Superior temporal gyrus (tissue), 1 donor: Measurements from ENCODE around the gene STK11.
A peak's percentile ranks its signal among the peaks of the same experiment; 100 is the strongest.
"Not testable (repeated sequence)": the region's sequence is repeated elsewhere in the genome, so short reads cannot be mapped to it uniquely, and the experiment has no call there.

ENCODE experiments used
- DNase-seq: peaks from one replicate; pipeline ENCODE4 v3.0.0-alpha.2; 2016; ENCODE audit errors: extremely low spot score

STK11 gene

DNA sequence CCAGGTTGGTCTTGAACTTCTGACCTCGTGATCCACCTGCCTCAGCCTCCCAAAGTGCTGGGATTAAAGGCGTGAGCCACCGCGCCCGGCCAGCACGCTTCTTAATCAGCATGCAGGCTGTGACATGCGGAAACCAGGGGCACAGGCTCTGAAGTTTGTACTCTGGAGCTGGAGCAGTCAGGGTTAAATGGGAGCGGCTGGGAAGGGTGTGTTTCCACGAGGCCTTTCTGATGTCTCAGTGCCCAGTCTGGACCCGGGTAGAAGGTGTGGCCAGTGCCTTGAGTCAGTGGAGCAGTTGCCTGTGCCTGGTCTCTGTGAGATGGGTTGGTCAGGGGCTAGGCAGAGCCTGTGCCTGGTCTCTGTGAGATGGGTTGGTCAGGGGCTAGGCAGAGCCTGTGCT is 3.3 kb downstream of the STK11 start:
- DNase-seq = not testable (repeated sequence)

DNA sequence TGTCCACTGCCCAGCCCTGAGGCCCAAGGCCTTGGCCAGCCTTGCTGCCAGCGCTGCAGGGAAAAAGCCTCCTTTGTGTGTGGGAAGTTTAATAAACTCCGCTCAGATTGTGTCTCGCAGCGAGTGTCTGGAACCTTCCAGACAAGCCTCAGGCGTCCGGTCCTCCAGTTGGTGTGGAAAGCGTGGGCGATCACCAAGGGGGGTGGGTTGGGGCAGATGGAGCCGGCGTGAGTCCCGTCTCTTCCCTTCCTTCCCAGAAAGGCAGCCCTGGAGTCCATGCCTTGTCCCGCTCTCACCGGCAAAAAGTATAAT is 4.6 kb downstream of the STK11 start:
- DNase-seq = peak; percentile 71

DNA sequence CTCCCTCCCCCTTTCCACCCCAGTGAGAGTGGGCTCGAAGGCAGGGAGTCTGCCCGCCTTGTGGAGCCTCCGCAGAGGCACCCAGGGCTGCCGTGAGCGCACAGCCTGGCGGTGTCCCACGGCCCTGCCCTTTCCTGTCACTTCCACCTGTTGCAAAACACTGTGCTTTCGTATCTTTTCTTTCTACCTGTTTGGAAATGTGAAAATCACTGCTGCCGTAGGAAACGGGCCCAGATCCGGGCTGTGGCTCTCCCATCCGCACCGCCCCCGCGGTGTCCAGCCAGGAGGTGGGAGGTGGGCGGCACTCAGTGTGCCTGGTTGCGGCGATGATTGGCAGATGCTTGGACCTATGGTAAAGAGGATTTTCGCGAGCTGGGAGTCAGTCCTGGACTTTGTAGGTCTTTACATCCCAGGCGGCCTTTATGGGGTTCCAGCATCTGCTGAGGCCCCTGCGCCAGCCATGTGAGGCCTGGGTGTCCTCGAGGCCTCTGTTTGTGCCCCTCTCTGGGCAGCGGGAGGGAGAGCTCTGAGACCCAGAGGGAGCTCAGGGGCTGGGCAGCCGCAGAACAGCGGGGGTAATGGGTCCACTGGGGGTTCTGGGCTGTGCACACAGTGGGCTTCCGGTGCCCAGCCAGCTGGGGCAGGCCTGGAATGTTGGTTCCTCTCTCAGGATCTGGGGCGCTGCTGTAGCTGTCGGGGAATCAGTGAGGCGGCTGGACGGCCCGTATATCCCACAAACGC is 6.1 kb downstream of the STK11 start:
- peak; percentile 13 for DNase-seq

DNA sequence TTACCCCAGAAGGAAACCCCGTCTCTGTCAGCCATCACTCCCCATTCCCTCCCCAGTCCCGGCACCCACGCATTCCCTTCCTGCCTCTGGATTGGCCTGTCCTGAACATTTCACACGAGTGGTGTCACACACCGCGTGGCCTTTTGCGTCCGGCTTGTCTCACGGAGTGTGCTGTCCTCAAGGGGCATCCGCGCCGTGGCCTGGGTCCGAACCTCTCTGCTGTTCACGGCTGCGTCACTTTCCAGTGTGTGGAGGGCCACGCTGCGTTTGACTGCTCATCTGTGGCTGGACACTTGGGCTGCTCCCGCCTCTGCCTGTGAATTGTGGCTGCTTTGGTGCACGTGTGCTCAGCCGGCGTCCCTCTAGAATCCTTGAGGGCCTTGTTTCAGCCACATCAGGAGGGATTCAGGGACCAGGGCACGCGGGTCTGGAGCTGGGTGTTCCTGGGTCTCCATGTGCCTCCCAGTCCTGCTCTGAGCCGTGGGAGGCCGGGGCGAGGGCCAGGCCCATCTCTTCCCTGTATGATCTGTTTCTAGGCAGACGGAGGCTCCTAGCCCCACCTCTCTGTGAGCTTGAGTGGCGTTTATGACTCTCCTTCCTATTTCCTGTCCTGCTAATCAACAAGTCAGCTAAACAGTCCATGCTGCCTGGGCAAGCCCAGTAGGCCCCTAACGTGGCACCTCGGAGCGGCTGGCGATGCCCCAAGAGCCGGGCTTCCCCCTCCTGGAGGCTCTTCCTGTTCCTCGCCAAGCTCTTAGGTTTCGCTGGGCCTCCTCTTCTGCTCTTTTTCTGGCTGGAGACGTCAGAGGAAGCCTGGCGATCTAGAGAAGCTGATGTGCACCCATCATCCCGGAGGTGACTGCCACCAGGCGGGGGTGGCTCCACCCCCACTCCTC is 8.1 kb downstream of the STK11 start:
- DNase-seq = peak; percentile 42

DNA sequence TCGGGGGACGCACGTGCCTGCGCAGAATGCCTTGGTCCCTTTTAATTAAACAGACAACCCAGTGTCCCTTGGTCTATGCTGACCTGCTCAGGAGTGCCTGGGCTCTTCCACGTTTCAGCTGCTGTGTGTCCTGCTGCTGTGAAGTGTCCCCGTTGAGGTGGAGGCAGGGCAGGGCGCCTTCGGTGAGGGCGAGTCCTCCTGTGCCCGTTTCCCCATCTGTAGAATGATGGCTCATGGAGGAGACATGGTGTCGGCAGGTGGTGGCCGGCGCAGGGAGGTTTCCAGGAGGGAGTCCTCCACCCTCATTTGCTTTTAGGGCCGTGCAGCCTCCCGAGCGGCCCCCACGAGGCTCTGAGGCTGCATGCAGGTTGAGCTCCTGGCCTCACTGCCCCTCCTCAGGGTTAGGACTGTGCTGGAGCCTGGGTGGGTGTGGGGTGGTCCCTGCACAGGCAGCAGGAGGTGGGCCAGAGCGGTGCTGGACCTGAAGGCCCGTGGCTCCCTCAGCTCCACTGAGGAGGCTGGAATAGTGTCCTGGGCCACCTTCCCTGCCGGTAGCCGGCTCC is 8.8 kb downstream of the STK11 start:
- DNase-seq = no peak

DNA sequence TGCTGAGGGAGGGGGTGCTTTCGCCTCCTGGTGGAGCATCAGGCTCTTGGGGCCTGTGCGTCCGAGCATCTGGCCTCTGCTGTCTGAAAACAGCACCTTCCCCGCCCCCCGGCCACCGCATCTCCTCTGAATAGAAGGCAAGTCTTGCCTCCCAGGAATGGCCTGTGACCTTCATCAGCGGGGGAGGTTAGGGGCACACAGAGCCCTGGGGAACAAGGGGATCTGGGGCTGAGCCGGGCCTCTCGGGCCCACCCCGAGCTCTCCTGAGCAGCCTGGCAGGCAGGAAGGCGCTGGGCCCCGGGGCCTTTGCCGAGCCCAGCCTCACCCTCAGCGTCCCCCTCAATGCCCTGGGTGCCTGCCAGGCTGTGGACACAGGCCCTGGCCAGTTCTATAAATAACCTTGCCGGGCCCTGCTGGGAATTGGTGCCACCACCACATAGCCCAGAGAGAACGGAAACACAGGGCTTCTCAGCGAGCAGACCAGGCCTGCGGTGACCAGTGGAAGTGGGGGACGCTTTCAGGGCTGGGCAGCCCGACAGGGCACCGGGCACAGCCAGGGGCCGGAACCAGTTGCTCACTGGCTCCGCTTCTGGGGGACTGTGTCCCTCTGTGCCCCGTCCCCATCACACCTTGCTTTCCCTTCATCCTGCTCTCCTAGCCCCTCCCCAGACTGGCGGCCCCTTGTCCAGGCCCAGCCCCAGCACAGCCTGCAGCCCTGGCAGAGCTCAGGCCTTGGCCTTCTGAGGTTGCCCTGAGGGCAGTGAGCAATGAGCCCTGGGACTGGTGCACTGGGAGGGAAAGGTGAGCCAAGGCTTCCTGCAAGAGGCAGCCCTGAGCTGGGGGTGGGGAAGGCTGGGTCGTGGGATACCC is 9.5 kb downstream of the STK11 start:
- peak; percentile 52 for DNase-seq

DNA sequence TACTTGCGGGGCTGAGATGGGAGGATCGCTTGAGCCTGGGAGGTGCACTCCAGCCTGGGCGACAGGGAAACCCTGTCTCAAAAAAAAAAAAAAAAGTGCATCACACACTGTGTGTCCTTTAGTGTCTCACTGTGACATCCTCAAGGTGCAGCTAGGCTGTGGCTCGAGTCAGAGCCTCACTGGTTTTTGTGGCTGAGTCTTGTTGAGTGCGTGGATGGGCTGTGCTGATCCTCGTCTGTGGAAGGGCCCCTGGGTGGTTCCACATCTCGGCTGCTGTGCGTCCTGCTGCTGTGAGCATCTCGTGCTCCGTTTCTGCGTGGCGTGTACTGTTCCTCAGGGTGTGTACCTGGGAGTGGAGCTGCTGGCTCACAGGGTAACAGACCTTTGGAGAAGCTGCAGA is 11.2 kb downstream of the STK11 start:
- DNase-seq = no peak

DNA sequence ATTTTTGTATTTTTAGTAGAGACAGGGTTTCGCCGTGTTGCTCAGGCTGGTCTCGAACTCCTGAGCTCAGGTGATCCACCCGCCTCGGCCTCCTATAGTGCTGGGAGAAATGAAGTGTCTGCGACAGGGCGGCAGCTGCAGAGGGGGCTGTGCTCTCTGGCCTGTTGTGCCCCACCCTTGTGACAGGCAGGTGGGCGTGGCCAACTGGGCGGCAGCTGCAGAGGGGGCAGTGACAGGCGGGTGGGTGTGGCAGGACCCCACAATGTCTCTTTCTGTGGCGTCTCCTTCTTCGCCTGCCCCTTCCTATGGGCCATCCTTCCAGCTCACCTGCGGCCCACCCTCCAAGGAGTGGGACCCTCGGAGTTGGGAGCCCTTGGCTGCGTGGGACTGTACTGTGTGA is 11.8 kb downstream of the STK11 start:
- DNase-seq = no peak

DNA sequence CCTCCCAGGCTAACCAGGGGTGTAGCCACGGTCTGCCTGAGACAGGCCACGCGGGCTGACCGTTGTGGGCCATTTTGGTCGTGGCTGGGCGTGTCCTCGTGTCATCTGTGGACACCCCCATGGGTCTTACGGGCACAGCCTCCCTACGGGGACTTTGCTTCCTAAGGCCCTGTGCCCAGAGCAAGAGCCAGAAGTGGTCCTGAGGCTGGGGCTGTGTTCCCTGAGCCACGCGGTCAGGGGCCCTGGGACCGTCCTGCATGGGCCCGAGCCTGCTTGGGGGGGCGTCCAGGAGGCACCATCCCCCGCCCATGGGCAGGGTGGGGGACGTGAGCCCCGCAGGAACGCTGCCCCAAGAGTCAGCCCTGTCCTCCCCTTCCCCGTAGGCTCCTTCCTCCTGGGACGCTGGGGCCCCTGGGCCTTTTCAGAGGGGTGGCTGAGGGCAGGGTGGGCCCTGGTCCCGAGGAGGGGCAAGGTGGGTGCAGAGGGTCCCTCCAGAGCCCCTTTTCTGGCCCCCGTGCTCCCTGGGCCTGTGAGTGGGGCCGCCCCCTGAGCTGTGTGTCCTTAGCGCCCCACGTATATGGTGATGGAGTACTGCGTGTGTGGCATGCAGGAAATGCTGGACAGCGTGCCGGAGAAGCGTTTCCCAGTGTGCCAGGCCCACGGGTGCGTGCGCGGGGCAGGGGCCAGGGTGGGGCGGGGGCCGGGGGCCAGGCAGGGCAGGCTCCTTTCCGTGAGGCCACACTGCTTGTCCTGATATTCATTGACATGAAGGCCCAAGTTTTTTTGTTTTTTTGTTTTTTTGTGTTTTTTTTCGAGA is 13.4 kb downstream of the STK11 start:
- DNase-seq = no peak

DNA sequence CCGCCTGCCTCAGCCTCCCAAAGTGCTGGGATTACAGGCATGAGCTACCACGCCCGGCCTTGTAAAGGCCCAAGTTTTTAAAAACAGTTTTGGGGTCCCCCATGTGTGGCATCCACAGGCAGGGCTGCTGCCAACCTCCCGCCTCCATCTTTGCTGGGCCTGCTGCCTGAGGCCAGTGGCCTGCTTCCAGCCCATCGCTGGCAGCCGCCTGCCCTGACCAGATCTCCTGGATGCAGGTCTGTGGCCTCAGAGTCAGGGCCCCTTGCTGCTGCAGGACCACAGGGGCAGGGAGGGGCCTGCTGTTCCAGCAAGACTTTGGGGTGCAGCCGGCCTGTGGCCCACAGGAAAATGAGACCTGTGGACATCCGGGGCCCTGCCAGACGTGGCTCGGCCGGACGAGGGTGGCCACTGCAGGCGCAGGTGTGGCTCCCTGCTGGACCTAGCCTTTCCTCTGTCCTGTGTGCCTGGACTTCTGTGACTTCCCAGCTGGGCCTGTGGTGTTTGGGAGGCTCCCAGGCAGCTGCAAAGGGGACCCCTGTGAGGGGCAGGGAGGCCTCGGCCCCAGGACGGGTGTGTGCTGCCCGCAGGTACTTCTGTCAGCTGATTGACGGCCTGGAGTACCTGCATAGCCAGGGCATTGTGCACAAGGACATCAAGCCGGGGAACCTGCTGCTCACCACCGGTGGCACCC is 14.4 kb downstream of the STK11 start:
- DNase-seq = no peak

DNA sequence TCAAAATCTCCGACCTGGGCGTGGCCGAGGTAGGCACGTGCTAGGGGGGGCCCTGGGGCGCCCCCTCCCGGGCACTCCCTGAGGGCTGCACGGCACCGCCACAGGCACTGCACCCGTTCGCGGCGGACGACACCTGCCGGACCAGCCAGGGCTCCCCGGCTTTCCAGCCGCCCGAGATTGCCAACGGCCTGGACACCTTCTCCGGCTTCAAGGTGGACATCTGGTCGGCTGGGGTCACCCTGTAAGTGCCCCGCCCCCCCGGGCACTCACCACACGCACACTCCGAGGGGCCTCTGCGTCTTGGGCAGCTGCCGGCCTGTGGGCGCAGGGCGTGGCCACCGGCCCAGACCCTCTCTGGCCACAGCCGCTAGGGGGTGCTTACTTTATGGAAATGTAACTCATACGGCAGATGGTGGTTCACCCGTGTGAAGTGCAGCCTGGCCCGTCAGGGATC is 14.9 kb downstream of the STK11 start:
- no peak for DNase-seq

DNA sequence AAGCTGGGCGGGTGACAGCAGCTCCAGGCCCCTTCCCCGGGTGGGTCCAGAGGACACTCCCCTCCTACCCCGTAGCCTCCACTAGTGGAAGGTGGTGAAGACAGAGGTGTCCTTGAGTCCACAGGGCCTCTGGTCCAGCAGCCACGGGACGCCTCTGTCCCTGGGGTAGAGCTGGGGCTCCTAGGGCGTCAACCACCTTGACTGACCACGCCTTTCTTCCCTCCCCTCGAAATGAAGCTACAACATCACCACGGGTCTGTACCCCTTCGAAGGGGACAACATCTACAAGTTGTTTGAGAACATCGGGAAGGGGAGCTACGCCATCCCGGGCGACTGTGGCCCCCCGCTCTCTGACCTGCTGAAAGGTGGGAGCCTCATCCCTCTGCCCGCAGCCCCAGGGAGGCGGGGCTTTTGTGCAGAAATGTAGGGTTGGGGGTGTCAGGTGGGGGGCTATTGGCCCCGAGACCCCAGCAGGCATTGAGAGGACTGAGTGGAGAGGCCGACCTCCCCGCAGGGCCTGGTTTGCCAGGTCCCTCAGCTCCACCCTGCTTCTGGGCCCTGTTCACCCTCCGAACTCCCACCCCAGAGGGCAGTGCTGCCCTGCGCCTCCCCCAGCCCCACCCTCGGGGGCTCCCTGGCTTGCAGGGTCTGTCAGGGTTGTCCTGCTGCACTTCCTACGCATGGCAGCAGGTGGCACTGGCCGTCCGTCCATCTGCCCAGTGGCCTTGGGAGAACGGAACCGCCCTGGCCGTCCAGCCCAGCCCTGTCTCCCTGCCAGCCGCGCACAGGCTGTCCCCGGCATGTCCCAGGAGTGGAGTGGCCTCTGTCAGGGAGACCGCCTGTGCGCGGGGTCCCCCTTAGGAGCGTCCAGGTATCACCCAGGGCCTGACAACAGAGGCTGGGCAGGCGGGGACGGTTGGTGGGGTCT is 15.7 kb downstream of the STK11 start:
- DNase-seq = peak; percentile 68

DNA sequence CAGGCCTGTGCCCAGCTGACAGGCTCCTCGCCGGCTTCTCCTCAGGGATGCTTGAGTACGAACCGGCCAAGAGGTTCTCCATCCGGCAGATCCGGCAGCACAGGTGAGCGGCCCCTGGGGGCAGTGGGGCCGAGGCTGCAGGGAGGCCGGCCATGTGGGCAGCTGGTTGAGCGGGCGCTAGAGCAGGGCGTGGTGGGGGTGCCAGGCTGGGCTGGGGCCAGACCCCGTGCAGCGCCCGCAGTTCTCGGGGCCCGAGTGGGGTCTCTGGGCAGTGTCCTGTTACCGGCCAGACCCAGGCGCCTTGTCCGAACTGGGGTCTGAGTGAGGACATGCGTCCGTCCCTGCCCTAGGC is 16.3 kb downstream of the STK11 start:
- no peak for DNase-seq

DNA sequence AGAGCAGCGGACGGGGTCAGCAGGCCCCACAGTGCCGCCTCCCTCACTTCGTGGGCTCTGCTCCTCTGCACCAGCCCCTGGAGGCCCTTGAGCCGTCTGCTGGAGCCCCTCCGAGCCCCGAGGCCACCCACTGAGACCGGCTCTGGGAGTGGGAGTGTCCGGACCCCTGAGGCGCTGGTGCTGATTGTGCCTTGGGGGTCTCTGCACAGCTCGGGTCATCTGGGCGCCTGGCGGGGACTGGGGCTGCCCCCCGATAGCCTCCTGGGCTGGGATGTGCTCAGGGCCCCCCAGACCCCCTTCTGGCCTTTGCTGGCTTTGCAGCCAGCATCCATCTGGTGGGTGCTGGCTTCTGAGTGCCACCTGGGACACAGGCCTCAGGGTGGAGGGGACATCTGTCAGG is 16.8 kb downstream of the STK11 start:
- DNase-seq = no peak

DNA sequence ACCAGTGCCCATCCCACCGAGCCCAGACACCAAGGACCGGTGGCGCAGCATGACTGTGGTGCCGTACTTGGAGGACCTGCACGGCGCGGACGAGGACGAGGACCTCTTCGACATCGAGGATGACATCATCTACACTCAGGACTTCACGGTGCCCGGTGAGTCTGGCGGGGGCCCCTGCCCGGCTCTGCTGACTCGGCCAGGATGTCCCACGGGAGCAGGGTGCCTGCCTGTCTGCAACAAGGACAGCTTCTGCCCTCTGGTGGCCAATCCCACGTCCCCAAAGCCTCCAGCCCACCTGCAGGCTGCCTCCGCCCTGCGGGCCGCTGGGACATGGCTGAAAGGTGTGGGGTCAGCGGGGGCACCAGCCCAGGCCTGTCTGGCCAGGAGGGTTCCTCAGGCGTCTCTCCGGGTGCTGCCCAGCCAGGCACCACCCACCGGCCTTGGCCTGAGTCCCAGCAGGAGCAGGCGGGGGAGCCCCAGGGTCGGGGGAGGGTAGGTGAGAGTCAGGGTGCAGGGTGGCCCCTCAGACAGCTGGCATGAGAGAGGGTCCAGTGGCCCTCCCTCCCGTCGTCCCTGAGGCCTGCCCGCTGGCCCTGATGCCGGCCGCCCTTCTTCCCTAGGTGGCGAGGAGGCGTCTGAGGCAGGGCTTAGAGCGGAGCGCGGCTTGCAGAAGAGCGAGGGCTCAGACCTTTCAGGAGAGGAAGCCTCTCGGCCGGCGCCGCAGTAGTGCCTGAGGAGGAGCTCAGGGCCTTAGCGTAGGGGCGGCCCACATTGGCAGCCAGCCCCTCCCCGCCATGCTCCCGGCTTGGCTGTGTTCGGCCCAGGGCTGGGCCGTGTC is 17.7 kb downstream of the STK11 start:
- no peak for DNase-seq

DNA sequence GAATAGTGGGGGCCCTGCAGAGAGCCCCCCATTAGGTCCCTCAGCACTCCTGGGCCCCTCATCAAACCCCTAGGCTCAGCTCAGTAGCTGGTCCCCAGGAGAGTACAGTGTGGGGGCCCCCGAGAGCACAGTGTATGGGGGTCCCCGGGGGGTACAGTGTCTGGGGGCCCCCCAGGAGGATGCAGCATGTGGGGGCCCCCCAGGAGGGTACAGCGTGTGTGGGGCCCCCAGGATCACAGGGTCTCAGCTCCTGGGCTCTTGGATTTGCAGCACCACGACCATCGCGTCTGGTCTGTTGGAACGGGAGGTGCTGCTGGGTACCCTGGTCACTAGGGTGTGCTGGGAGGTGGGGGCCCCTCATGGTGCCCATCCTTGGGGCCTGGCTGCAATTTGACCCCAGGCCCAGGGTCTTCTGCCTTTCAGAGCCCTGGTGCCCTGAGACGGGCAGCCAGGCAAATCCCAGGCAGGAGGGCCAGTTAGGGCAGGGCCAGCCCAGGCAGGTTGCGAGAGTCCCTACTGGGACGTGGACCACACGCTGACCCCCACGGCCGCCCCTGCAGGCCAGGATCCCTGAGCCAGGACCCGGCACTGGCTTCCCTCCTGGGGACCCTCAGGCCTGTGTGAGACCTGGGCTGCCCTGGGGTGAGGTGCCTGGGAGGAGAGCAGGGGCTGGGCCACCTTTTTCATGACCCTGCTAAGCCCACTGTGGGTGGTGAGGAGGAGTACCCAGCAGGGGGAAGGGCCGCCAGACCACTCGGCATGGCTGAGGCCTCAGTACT is 18.7 kb downstream of the STK11 start:
- DNase-seq = no peak

DNA sequence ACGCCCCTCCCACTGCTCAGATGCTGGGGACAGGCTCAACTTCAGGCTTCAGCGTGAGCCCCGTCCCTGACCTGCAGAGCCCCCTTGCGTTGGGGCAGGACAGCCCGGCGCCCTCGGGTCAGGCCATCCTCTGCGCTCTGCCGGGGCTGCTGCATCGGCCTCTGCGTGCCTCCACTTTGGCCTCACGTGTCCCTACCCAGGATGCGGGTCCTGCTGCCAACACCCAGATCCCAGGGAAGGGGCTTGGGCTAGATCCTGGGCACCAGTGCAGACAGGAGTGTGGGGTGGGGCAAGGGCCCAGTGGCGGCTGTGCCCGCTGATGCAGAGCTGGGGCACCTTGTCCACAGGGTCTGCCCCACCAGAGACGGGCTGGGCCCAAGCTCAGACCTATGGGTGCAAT is 19.3 kb downstream of the STK11 start:
- DNase-seq = no peak
